HCT116 (cell line): ENCODE data around the gene OPTN. TPM values are rescaled to one million over a fixed set of nuclear protein-coding genes. Genes with fewer than 3 reads are reported as not detected.

ENCODE experiments used
- ATAC-seq: fragments of 200-7000 bp; cut with Tn5 transposase; 2 replicates; pipeline ENCODE4 v1.9.1; 2020; ENCODE audit warnings: mild to moderate bottlenecking, moderate library complexity
- BruUV-seq: library from RNA; stranded (reverse); fragments of 400-500 nt; replicated peaks from 2 replicates; lab custom pipeline; 2021; lab: Mats Ljungman, UMichigan
- CTCF ChIA-PET: fragments of 300-600 bp; sonication (Branson Sonifier 250); formaldehyde crosslinking; loops from one replicate; lab custom pipeline; 2021; ENCODE audit warnings: antibody characterized with exemption; lab: Charles Lee
- POLR2A ChIA-PET: fragments of 300-600, 350-600 bp; sonication (Branson Sonifier 250); formaldehyde crosslinking; loops from one replicate; lab custom pipeline; 2021; ENCODE audit warnings: antibody characterized with exemption; lab: Charles Lee
- RAD21 ChIA-PET, 2 experiments: fragments of 300-600 bp; sonication (Branson Sonifier 250); formaldehyde crosslinking; loops; one replicate each; lab custom pipeline; 2023; ENCODE audit warnings: low total read pairs in 2 of 2; ENCODE audit not compliant: uncharacterized antibody in 2 of 2, unreplicated experiment in 2 of 2, low non-redundant PET in 1 of 2; lab: Charles Lee
- DNase-seq: peaks from one replicate; pipeline ENCODE4 v3.0.0-alpha.2; 2010; ENCODE audit warnings: low read depth, low spot score
- H2AFZ ChIP-seq: fragments of 200-600 bp; shearing (Covaris generic), sonication (generic); 2 replicates; pipeline ENCODE4 v1.6.1; 2017; ENCODE audit warnings: low read depth, mixed run types, mixed read lengths, antibody characterized with exemption, low read length; ENCODE audit not compliant: poor library complexity, severe bottlenecking
- H3K27ac ChIP-seq: 2 replicates; pipeline ENCODE4 v1.5.1; 2012; ENCODE audit warnings: low read depth, low read length
- H3K27me3 ChIP-seq: fragments of 200-600 bp; sonication (generic); 2 replicates; pipeline ENCODE4 v1.6.1; 2016; ENCODE audit warnings: mixed run types, low read length, mixed read lengths; ENCODE audit not compliant: insufficient read depth
- H3K36me3 ChIP-seq, 2 experiments: fragments of 200-500 bp in 1 of 2; fragments of 200-600 bp in 1 of 2; sonication (Bioruptor generic) in 1 of 2; sonication (generic) in 1 of 2; 2 replicates each; pipeline versions ENCODE4 v1.5.1 to v1.6.1; 2014 to 2016; ENCODE audit warnings: low read length in 2 of 2, inconsistent platforms in 1 of 2, mixed read lengths in 1 of 2, mixed run types in 1 of 2; ENCODE audit not compliant: insufficient read depth in 2 of 2, control insufficient read depth in 1 of 2
- H3K4me1 ChIP-seq, 2 experiments: fragments of 200-600 bp in 1 of 2; sonication (generic) in 1 of 2; 2 replicates each; pipeline versions ENCODE4 v1.5.1 to v1.6.1; 2012 to 2017; ENCODE audit warnings: low read length in 2 of 2, inconsistent platforms in 1 of 2, mild to moderate bottlenecking in 1 of 2, mixed read lengths in 1 of 2, mixed run types in 1 of 2, moderate library complexity in 1 of 2; ENCODE audit not compliant: insufficient read depth in 2 of 2, control insufficient read depth in 1 of 2
- H3K4me2 ChIP-seq: fragments of 200-600 bp; sonication (generic); 2 replicates; pipeline ENCODE4 v1.6.1; 2017; ENCODE audit warnings: mixed run types, low read length, mixed read lengths
- H3K4me3 ChIP-seq, 2 experiments: fragments of 200-600 bp in 1 of 2; sonication (generic) in 1 of 2; replicated peaks in 1 of 2; 2 replicates each; pipeline ENCODE4 v1.5.1; 2011 to 2016; ENCODE audit warnings: low read length in 2 of 2, control low read depth in 1 of 2, low read depth in 1 of 2, mild to moderate bottlenecking in 1 of 2, mixed read lengths in 1 of 2, mixed run types in 1 of 2
- H3K79me2 ChIP-seq: fragments of 200-600 bp; sonication (generic); 2 replicates; pipeline ENCODE4 v1.6.1; 2017; ENCODE audit warnings: mild to moderate bottlenecking, mixed run types, low read length, moderate library complexity, mixed read lengths; ENCODE audit not compliant: insufficient read depth
- H3K9ac ChIP-seq: fragments of 200-600 bp; sonication (generic); 2 replicates; pipeline ENCODE4 v1.6.1; 2016; ENCODE audit warnings: low read length, mixed read lengths
- H3K9me2 ChIP-seq: fragments of 200-600 bp; sonication (generic), shearing (Covaris generic); 2 replicates; pipeline ENCODE4 v1.6.1; 2017; ENCODE audit warnings: mixed run types, mild to moderate bottlenecking, moderate library complexity; ENCODE audit not compliant: insufficient read depth
- H3K9me3 ChIP-seq, 2 experiments: fragments of 200-500 bp in 1 of 2; fragments of 200-600 bp in 1 of 2; sonication (Bioruptor generic) in 1 of 2; sonication (generic) in 1 of 2; 2 replicates each; pipeline ENCODE4 v1.6.1; 2014 to 2017; ENCODE audit warnings: low read length in 2 of 2, mixed read lengths in 2 of 2, inconsistent platforms in 1 of 2, low read depth in 1 of 2, mild to moderate bottlenecking in 1 of 2, mixed run types in 1 of 2, moderate library complexity in 1 of 2; ENCODE audit not compliant: control insufficient read depth in 1 of 2, insufficient read depth in 1 of 2
- H4K20me1 ChIP-seq: fragments of 200-600 bp; sonication (generic), shearing (Covaris generic); 2 replicates; pipeline ENCODE4 v1.6.1; 2017; ENCODE audit warnings: mixed run types, mild to moderate bottlenecking, moderate library complexity; ENCODE audit not compliant: insufficient read depth
- ATF3 ChIP-seq: IDR thresholded peaks from 2 replicates; pipeline ENCODE4 v1.6.1; 2012
- CEBPB ChIP-seq: IDR thresholded peaks from 2 replicates; pipeline ENCODE4 v1.6.1; 2012; ENCODE audit warnings: low read depth
- EGR1 ChIP-seq: IDR thresholded peaks from 2 replicates; pipeline ENCODE4 v1.6.1; 2012; ENCODE audit warnings: low read depth
- ELF1 ChIP-seq: IDR thresholded peaks from 2 replicates; pipeline ENCODE4 v1.6.1; 2012; ENCODE audit warnings: low read depth, borderline replicate concordance
- EZH2 ChIP-seq: fragments of 200-600 bp; sonication (generic); IDR thresholded peaks from 2 replicates; pipeline ENCODE4 v1.6.1; 2017; ENCODE audit warnings: antibody characterized with exemption, mixed run types
- EZH2phosphoT487 ChIP-seq: fragments of 200-600 bp; IDR thresholded peaks from 2 replicates; pipeline ENCODE4 v1.6.1; 2018; ENCODE audit warnings: antibody characterized with exemption, borderline replicate concordance
- FOSL1 ChIP-seq: IDR thresholded peaks from 2 replicates; pipeline ENCODE4 v1.6.1; 2012; ENCODE audit warnings: low read depth
- JUND ChIP-seq: IDR thresholded peaks from 2 replicates; pipeline ENCODE4 v1.6.1; 2012
- MAX ChIP-seq: IDR thresholded peaks from 2 replicates; pipeline ENCODE4 v1.6.1; 2012
- POLR2A ChIP-seq: IDR thresholded peaks from 2 replicates; pipeline ENCODE4 v1.7.0; 2011; ENCODE audit warnings: borderline replicate concordance; ENCODE audit not compliant: insufficient read depth, insufficient read length; ENCODE audit errors: extremely low read depth
- POLR2AphosphoS5 ChIP-seq: IDR thresholded peaks from 2 replicates; pipeline ENCODE4 v1.6.1; 2011; ENCODE audit warnings: mild to moderate bottlenecking, low read depth, low read length, moderate library complexity
- RAD21 ChIP-seq: IDR thresholded peaks from 2 replicates; pipeline ENCODE4 v1.6.1; 2012; ENCODE audit warnings: low read depth, mild to moderate bottlenecking
- REST ChIP-seq: IDR thresholded peaks from 2 replicates; pipeline ENCODE4 v1.6.1; 2012; ENCODE audit warnings: low read depth
- SIN3A ChIP-seq: IDR thresholded peaks from 2 replicates; pipeline ENCODE4 v1.6.1; 2012; ENCODE audit warnings: low read depth
- SP1 ChIP-seq: IDR thresholded peaks from 2 replicates; pipeline ENCODE4 v1.6.1; 2012; ENCODE audit warnings: low read depth
- SRF ChIP-seq: IDR thresholded peaks from 2 replicates; pipeline ENCODE4 v1.6.1; 2012; ENCODE audit warnings: low read depth
- TCF7L2 ChIP-seq: IDR thresholded peaks from 2 replicates; pipeline ENCODE4 v1.7.0; 2011; ENCODE audit warnings: borderline replicate concordance, inconsistent platforms; ENCODE audit not compliant: insufficient read depth, insufficient read length; ENCODE audit errors: extremely low read depth
- YY1 ChIP-seq: IDR thresholded peaks from 2 replicates; pipeline ENCODE4 v1.6.1; 2011; ENCODE audit warnings: low read length, low read depth, moderate library complexity, mild to moderate bottlenecking; ENCODE audit not compliant: insufficient replicate concordance; ENCODE audit errors: extremely low read depth
- ZFX ChIP-seq: fragments of 450-650 bp; IDR thresholded peaks from 2 replicates; pipeline ENCODE4 v1.6.1; 2017
- ZNF274 ChIP-seq: fragments of 200-500 bp; sonication (Bioruptor generic); IDR thresholded peaks from 2 replicates; pipeline ENCODE4 v1.6.1; 2014; ENCODE audit warnings: mild to moderate bottlenecking, low read depth, low read length, inconsistent platforms
- intact Hi-C: fragments of 100-400 bp; cut with micrococcal nuclease; formaldehyde crosslinking; loops from 2 replicates; pipeline ENCODE4 v1.10.0; 2022
- total RNA-seq: library from RNA; stranded (reverse); gene quantifications from one replicate; pipeline ENCODE4 v1.2.1, GENCODE V29; 2021; ENCODE audit not compliant: unreplicated experiment

Gene OPTN
- total RNA-seq, 1 experiment from 2014 or later = 17.0 TPM

- Histone ChIP-seq H3K9me3 (no peaks in the 10 kb centered on the region), H3K9ac (no peak overlapping the region), H4K20me1 (peaks cover 5% of the 10 kb centered on the region; the same call in 1 of the 2 replicates), H3K27me3 (no peaks in the 10 kb centered on the region), H3K36me3 (peaks cover 53 to 69% of the 10 kb centered on the region in 2 experiments), H3K27ac (no peak overlapping the region), H3K79me2 (peaks cover 16% of the 10 kb centered on the region; the same call in 1 of the 2 replicates), H2AFZ (no peak overlapping the region), H3K4me3 (no peak overlapping the region), H3K4me1 (no peaks in the 10 kb centered on the region), H3K9me2 (no peaks in the 10 kb centered on the region), H3K4me2 (no peak overlapping the region)
- ChIA-PET POLR2A (no interaction called here), CTCF (interaction anchor here (0.8 kb wide), 1 partner anchor 25 kb away, joined by 3 read pairs; no protein-coding TSS in a partner anchor), RAD21 (no interaction called here)
- DNase-seq = no peak
- TF ChIP-seq POLR2AphosphoS5 = no peak
- TF ChIP-seq SRF = no peak
- no peak for TF ChIP-seq ELF1
- TF ChIP-seq ATF3 = no peak
- TF ChIP-seq MAX = no peak
- TF ChIP-seq FOSL1 = no peak
- TF ChIP-seq REST = no peak
- TF ChIP-seq JUND = no peak
- TF ChIP-seq ZFX = no peak
- TF ChIP-seq EZH2phosphoT487 = no peak
- TF ChIP-seq SP1 = no peak
- TF ChIP-seq YY1 = no peak
- TF ChIP-seq SIN3A = no peak
- TF ChIP-seq EZH2 = no peak
- TF ChIP-seq RAD21 = no peak
- no peak for TF ChIP-seq POLR2A
- no peak for TF ChIP-seq TCF7L2
- no peak for TF ChIP-seq EGR1
- TF ChIP-seq ZNF274 = no peak
- TF ChIP-seq CEBPB = no peak
- intact Hi-C loops = no loop called here
- no TSS peak for BruUV-seq
- no peak for ATAC-seq
These were observed 82.5 kb downstream of the OPTN start for GRCh38 chr10:13182424-13182823.
